ENCODE results near the gene FBXL13.
"Not testable (repeated sequence)": the region's sequence is repeated elsewhere in the genome, so short reads cannot be mapped to it uniquely, and the experiment has no call there.

FBXL13 gene

GRCh38 chr7:103100348-103100747, 25.8 kb upstream of the FBXL13 start:
- FAIRE-seq = no peak
- no peak for TF ChIP-seq CTCF (IDR thresholded peaks at IDR 0.05; ENCODE audit: insufficient read depth, missing control alignments)
- DNase-seq (ENCODE audit: insufficient read length, low spot score) = no peak

- TF ChIP-seq CTCF (IDR thresholded peaks at IDR 0.05; ENCODE audit: insufficient read depth, missing control alignments) = no peak
- no peak for DNase-seq (ENCODE audit: insufficient read length, low spot score)
- no peak for FAIRE-seq
Observed at GRCh38 chr7:103097041-103097440, 22.4 kb upstream of the FBXL13 start.

- not testable (repeated sequence) for DNase-seq (ENCODE audit: insufficient read length, low spot score)
Observed at GRCh38 chr7:103095558-103095957, 21.0 kb upstream of the FBXL13 start.

GRCh38 chr7:103094102-103094501, 19.5 kb upstream of the FBXL13 start:
- FAIRE-seq (peak; percentile 64), DNase-seq (ENCODE audit: insufficient read length, low spot score) (no peak)
- no peak for TF ChIP-seq CTCF (IDR thresholded peaks at IDR 0.05; ENCODE audit: insufficient read depth, missing control alignments)

More at GRCh38 chr7:103095558-103095957, 21.0 kb upstream of the FBXL13 start:
- FAIRE-seq = not testable (repeated sequence)

GRCh38 chr7:103093429-103093828, 18.8 kb upstream of the FBXL13 start:
- DNase-seq (ENCODE audit: insufficient read length, low spot score) (no peak), FAIRE-seq (no peak)
- no peak for TF ChIP-seq CTCF (IDR thresholded peaks at IDR 0.05; ENCODE audit: insufficient read depth, missing control alignments)

- DNase-seq (ENCODE audit: insufficient read length, low spot score); FAIRE-seq: not testable (repeated sequence)
Observed at GRCh38 chr7:103092321-103092720, 17.7 kb upstream of the FBXL13 start.

- TF ChIP-seq CTCF (IDR thresholded peaks at IDR 0.05; ENCODE audit: insufficient read depth, missing control alignments) = no peak
- FAIRE-seq = no peak
- DNase-seq (ENCODE audit: insufficient read length, low spot score) = no peak
Observed at GRCh38 chr7:103083210-103083609, 8.6 kb upstream of the FBXL13 start.

- TF ChIP-seq CTCF (IDR thresholded peaks at IDR 0.05; ENCODE audit: insufficient read depth, missing control alignments) = no peak
- FAIRE-seq (no peak), DNase-seq (ENCODE audit: insufficient read length, low spot score) (no peak)
Observed at GRCh38 chr7:103082497-103082896, 7.9 kb upstream of the FBXL13 start.
